T-cell (primary cell): Measurements from ENCODE around the gene ZFR. TPM values are rescaled to one million over a fixed set of nuclear protein-coding genes. Genes with fewer than 3 reads are reported as not detected.

ENCODE experiments used
- ATAC-seq, 4 experiments: fragments of 200-7000 bp in 3 of 4; fragments of 150-1000 bp in 1 of 4; cut with Tn5 transposase; replicated peaks in 1 of 4; 1 replicate in 3 of 4; 2 replicates in 1 of 4; pipeline ENCODE4 v1.10.0; 2021; ENCODE audit warnings: moderate library complexity in 3 of 4, mild to moderate bottlenecking in 2 of 4, moderate number of reproducible peaks in 1 of 4
- CTCF ChIA-PET, 2 donors: fragments of 300-600 bp; sonication (Branson Sonifier 250); formaldehyde crosslinking; loops; one replicate each; lab custom pipeline; 2022; ENCODE audit warnings: antibody characterized with exemption in 2 of 2; lab: Charles Lee
- POLR2A ChIA-PET, 2 donors: fragments of 300-600 bp; sonication (Branson Sonifier 250); formaldehyde crosslinking; loops; one replicate each; lab custom pipeline; 2022; ENCODE audit warnings: antibody characterized with exemption in 2 of 2; lab: Charles Lee
- DNase-seq, 35 experiments: peaks; one replicate each; pipeline versions ENCODE4 v3.0.0 to v3.0.0-alpha.2; 2013 to 2023
- H3K27ac ChIP-seq: one replicate; pipeline ENCODE4 v1.5.1; 2013; ENCODE audit warnings: low read length
- H3K27me3 ChIP-seq, 2 experiments: replicated peaks in 1 of 2; 1 replicate in 1 of 2; 2 replicates in 1 of 2; pipeline versions ENCODE4 v1.6.1 to v1.7.0; 2013; ENCODE audit warnings: low read length in 1 of 2, mixed read lengths in 1 of 2; ENCODE audit not compliant: control insufficient read depth in 2 of 2, insufficient read depth in 2 of 2; ENCODE audit errors: extremely low read depth in 1 of 2
- H3K36me3 ChIP-seq, 2 donors: 1 replicate in 1 of 2; 2 replicates in 1 of 2; pipeline versions ENCODE4 v1.6.1 to v1.7.0; 2013; ENCODE audit warnings: low read length in 1 of 2; ENCODE audit not compliant: control insufficient read depth in 2 of 2, insufficient read depth in 1 of 2; ENCODE audit errors: extremely low read depth in 1 of 2
- H3K4me1 ChIP-seq, 2 experiments: 1 replicate in 1 of 2; 2 replicates in 1 of 2; pipeline versions ENCODE4 v1.6.1 to v1.7.0; 2013; ENCODE audit warnings: low read length in 2 of 2, mixed read lengths in 1 of 2; ENCODE audit not compliant: insufficient read depth in 2 of 2, control insufficient read depth in 1 of 2; ENCODE audit errors: extremely low read depth in 1 of 2
- H3K4me3 ChIP-seq, 2 donors: 1 replicate in 1 of 2; 2 replicates in 1 of 2; pipeline versions ENCODE4 v1.5.1 to v1.7.0; 2013; ENCODE audit warnings: mild to moderate bottlenecking in 2 of 2, low read length in 1 of 2, moderate library complexity in 1 of 2; ENCODE audit not compliant: control insufficient read depth in 1 of 2; ENCODE audit errors: extremely low read depth in 1 of 2
- H3K9me3 ChIP-seq: 2 replicates; pipeline ENCODE4 v1.7.0; 2013
- H3K27ac Mint-ChIP-seq, 2 donors: one replicate each; pipeline ENCODE4 v1.8.0; 2020 to 2021; ENCODE audit warnings: mild to moderate bottlenecking in 2 of 2, mixed read lengths in 2 of 2
- H3K27me3 Mint-ChIP-seq, 2 donors: one replicate each; pipeline ENCODE4 v1.8.0; 2021 to 2022; ENCODE audit warnings: mixed read lengths in 2 of 2
- H3K36me3 Mint-ChIP-seq: one replicate; pipeline ENCODE4 v1.8.0; 2021; ENCODE audit warnings: mixed read lengths
- H3K4me1 Mint-ChIP-seq, 3 donors: one replicate each; pipeline ENCODE4 v1.8.0; 2020 to 2022; ENCODE audit warnings: mixed read lengths in 3 of 3, mild to moderate bottlenecking in 1 of 3
- H3K4me3 Mint-ChIP-seq, 3 donors: one replicate each; pipeline ENCODE4 v1.8.0; 2020 to 2022; ENCODE audit warnings: mild to moderate bottlenecking in 3 of 3, mixed read lengths in 3 of 3, moderate library complexity in 3 of 3
- H3K9me3 Mint-ChIP-seq, 3 donors: one replicate each; pipeline ENCODE4 v1.8.0; 2020 to 2022; ENCODE audit warnings: mixed read lengths in 3 of 3
- whole genome bisulfite sequencing: methylation state at CpG from one replicate; pipeline ENCODE4 v1.1.5; 2013; ENCODE audit warnings: missing lambda C conversion rate; ENCODE audit not compliant: insufficient coverage; 5-methylcytosine and 5-hydroxymethylcytosine counted together
- total RNA-seq, 35 experiments: library from RNA in 6 of 35; stranded (reverse) in 6 of 35; fragments of 120-200 nt in 1 of 35; gene quantifications; one replicate each; pipeline versions ENCODE4 v1.2.1 to v1.2.4 and lab custom pipeline; 2013 to 2026

ZFR gene
- total RNA-seq, 5 donors from 2014 or later (not counting 1 experiment from before 2014, with no cell fraction given): 50.1 to 55.9 (median 54.2) TPM

GRCh38 chr5:32343058-32343672 lies 101.4 kb downstream of the ZFR start:
- DNase-seq (no peak), ATAC-seq (no peak)
- H3K36me3 Mint-ChIP-seq: peaks cover 3% of the 10 kb centered on the region
- CTCF ChIA-PET: interaction anchor here in 1 of 2 donors (0.8 kb wide), 1 partner anchor 13 kb away, joined by 4 read pairs; no protein-coding TSS in a partner anchor
- no peaks in the 10 kb centered on the region for H3K4me1 Mint-ChIP-seq
- H3K27ac Mint-ChIP-seq: no peak overlapping the region
- no peak overlapping the region for H3K4me3 Mint-ChIP-seq
- Histone ChIP-seq H3K9me3 (peaks cover 2% of the 10 kb centered on the region), H3K36me3 (no peaks in the 10 kb centered on the region), H3K4me1 (no peaks in the 10 kb centered on the region), H3K4me3 (no peak overlapping the region), H3K27me3 (peaks cover 0 to 3% of the 10 kb centered on the region in 2 experiments), H3K27ac (no peak overlapping the region)
- H3K9me3 Mint-ChIP-seq: peaks cover 7 to 27% (median 12%) of the 10 kb centered on the region in 3 donors
- POLR2A ChIA-PET: no interaction called here
- peaks cover 3% of the 10 kb centered on the region in 2 donors for H3K27me3 Mint-ChIP-seq
- no CpG with 5 or more reads among the region's 2 CpGs for WGBS

- H3K9me3 ChIP-seq: peaks cover 2% of the 10 kb centered on the region
- CTCF ChIA-PET: interaction anchor here (0.8 to 1.0 kb wide), 2 partner anchors 11 to 13 kb away, joined by 3 to 4 read pairs; no protein-coding TSS in a partner anchor
- WGBS: 54% methylated on average over 2 of the region's 4 CpGs
- no peak for ATAC-seq
- POLR2A ChIA-PET: no interaction called here
- H3K4me1 Mint-ChIP-seq: no peaks in the 10 kb centered on the region
- H3K27ac Mint-ChIP-seq: no peak overlapping the region
- no peak overlapping the region for H3K4me3 ChIP-seq
- no peak for DNase-seq
- H3K4me1 ChIP-seq: no peaks in the 10 kb centered on the region
- peaks cover 0 to 3% of the 10 kb centered on the region in 2 experiments for H3K27me3 ChIP-seq
- H3K4me3 Mint-ChIP-seq: no peak overlapping the region
- H3K27me3 Mint-ChIP-seq: peaks cover 3% of the 10 kb centered on the region in 2 donors
- H3K9me3 Mint-ChIP-seq: peaks cover 7 to 28% (median 12%) of the 10 kb centered on the region in 3 donors
- no peaks in the 10 kb centered on the region for H3K36me3 ChIP-seq
- H3K27ac ChIP-seq: no peak overlapping the region
- H3K36me3 Mint-ChIP-seq: peaks cover 6% of the 10 kb centered on the region
These were observed 101.9 kb downstream of the ZFR start for GRCh38 chr5:32342656-32343055.

- no CpG with 5 or more reads among the region's 4 CpGs for WGBS
- ChIA-PET POLR2A (no interaction called here), CTCF (interaction anchor here (0.6 to 1.0 kb wide), 3 partner anchors 108 to 250 kb away, joined by 3 to 4 read pairs (median 3); no protein-coding TSS in a partner anchor)
- no peaks in the 10 kb centered on the region for H3K36me3 ChIP-seq
- H3K4me3 Mint-ChIP-seq: no peak overlapping the region
- no peak for ATAC-seq
- peaks cover 7 to 24% (median 10%) of the 10 kb centered on the region in 3 donors for H3K9me3 Mint-ChIP-seq
- DNase-seq: no peak
- peaks cover 6% of the 10 kb centered on the region for H3K36me3 Mint-ChIP-seq
- H3K27ac ChIP-seq: no peak overlapping the region
- no peaks in the 10 kb centered on the region for H3K4me1 Mint-ChIP-seq
- peaks cover 3% of the 10 kb centered on the region in 2 donors for H3K27me3 Mint-ChIP-seq
- H3K4me1 ChIP-seq: no peaks in the 10 kb centered on the region
- H3K9me3 ChIP-seq: peaks cover 2% of the 10 kb centered on the region
- no peak overlapping the region for H3K27ac Mint-ChIP-seq
- H3K27me3 ChIP-seq: peaks cover 0 to 3% of the 10 kb centered on the region in 2 experiments
- H3K4me3 ChIP-seq: no peak overlapping the region
These were observed 104.7 kb downstream of the ZFR start for GRCh38 chr5:32339878-32340277.

DNA sequence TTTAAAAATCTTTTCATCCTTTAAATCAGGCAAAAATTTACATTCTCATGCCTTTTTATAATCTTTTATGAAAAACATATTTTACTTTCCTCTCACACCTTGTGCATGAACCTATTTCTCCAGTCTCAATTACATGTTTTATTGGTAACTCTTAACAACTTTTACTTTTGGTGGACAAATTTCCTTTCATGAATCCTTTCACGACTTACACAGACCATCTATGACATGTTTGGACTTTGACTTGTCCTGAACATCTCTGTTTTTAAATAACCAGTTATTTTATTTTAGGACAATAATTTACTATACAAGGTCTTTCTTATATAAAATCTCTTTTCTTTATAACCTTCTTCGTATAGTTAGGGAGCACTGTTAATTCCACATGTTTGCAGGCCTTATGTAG lies 105.3 kb downstream of the ZFR start:
- Histone ChIP-seq H3K27me3 (peaks cover 0 to 3% of the 10 kb centered on the region in 2 experiments), H3K4me1 (no peaks in the 10 kb centered on the region), H3K4me3 (no peak overlapping the region), H3K27ac (no peak overlapping the region), H3K9me3 (peaks cover 2% of the 10 kb centered on the region), H3K36me3 (no peaks in the 10 kb centered on the region)
- ChIA-PET POLR2A (no interaction called here), CTCF (interaction anchor here (0.6 to 1.0 kb wide), 4 partner anchors 107 to 251 kb away, joined by 3 to 4 read pairs (median 3); no protein-coding TSS in a partner anchor)
- Mint-ChIP-seq H3K4me3 (no peak overlapping the region), H3K27ac (no peak overlapping the region), H3K36me3 (peaks cover 6% of the 10 kb centered on the region), H3K4me1 (no peaks in the 10 kb centered on the region), H3K27me3 (peaks cover 3% of the 10 kb centered on the region in 2 donors), H3K9me3 (peaks cover 7 to 24% (median 10%) of the 10 kb centered on the region in 3 donors)
- WGBS: no CpG with 5 or more reads among the region's 2 CpGs
- ATAC-seq: no peak
- DNase-seq: no peak

DNA sequence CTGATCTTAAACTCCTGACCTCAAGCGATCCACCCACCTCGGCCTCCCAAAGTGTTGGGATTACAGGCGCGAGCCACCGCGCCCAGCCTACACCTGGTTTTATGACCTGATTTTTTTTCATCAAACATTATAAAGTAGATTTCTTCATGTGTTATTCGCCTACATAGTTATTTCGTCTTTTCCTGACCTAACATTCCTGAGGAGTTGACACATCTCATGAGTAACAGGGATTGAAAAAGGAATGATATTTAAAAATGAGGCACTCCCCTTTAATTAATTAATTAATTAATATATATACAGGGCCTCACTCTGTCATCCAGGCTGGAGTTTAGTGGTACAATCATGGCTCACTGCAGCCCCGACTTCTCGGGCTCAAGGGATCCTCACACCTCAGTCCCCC lies 111.6 kb downstream of the ZFR start:
- Mint-ChIP-seq H3K4me1 (peaks cover 2 to 5% (median 2%) of the 10 kb centered on the region in 3 donors), H3K27me3 (peaks cover 0 to 1% of the 10 kb centered on the region in 2 donors), H3K4me3 (no peak overlapping the region), H3K36me3 (peaks cover under 1% of the 10 kb centered on the region), H3K9me3 (peaks cover 0 to under 1% (median under 1%) of the 10 kb centered on the region in 3 donors), H3K27ac (no peak overlapping the region)
- Histone ChIP-seq H3K4me3 (no peak overlapping the region), H3K27ac (no peak overlapping the region), H3K9me3 (no peaks in the 10 kb centered on the region), H3K4me1 (peaks cover 0 to 5% of the 10 kb centered on the region in 2 experiments), H3K36me3 (no peaks in the 10 kb centered on the region), H3K27me3 (no peaks in the 10 kb centered on the region)
- ATAC-seq (no peak), DNase-seq (no peak)
- POLR2A ChIA-PET: no interaction called here
- CTCF ChIA-PET: no interaction called here
- 90% methylated on average over 2 of the region's 10 CpGs for WGBS

GRCh38 chr5:32332361-32332760 lies 112.2 kb downstream of the ZFR start:
- ChIA-PET POLR2A (no interaction called here), CTCF (interaction anchor here (1.0 to 5.6 kb wide), 2 partner anchors 10 to 100 kb away, joined by 3 to 48 read pairs; no protein-coding TSS in a partner anchor)
- Histone ChIP-seq H3K27me3 (no peaks in the 10 kb centered on the region), H3K4me3 (no peak overlapping the region), H3K4me1 (peaks cover 0 to 5% of the 10 kb centered on the region in 2 experiments), H3K9me3 (no peaks in the 10 kb centered on the region), H3K27ac (no peak overlapping the region), H3K36me3 (no peaks in the 10 kb centered on the region)
- no peaks in the 10 kb centered on the region for H3K36me3 Mint-ChIP-seq
- H3K4me3 Mint-ChIP-seq: no peak overlapping the region
- no peak for ATAC-seq
- peaks cover 2 to 5% (median 2%) of the 10 kb centered on the region in 3 donors for H3K4me1 Mint-ChIP-seq
- WGBS: no CpG with 5 or more reads among the region's 1 CpG
- peaks cover 0 to 1% of the 10 kb centered on the region in 2 donors for H3K27me3 Mint-ChIP-seq
- no peak for DNase-seq
- no peaks in the 10 kb centered on the region for H3K9me3 Mint-ChIP-seq
- H3K27ac Mint-ChIP-seq: no peak overlapping the region
